Measurements from ENCODE around the gene B9D1.

B9D1 gene

DNA sequence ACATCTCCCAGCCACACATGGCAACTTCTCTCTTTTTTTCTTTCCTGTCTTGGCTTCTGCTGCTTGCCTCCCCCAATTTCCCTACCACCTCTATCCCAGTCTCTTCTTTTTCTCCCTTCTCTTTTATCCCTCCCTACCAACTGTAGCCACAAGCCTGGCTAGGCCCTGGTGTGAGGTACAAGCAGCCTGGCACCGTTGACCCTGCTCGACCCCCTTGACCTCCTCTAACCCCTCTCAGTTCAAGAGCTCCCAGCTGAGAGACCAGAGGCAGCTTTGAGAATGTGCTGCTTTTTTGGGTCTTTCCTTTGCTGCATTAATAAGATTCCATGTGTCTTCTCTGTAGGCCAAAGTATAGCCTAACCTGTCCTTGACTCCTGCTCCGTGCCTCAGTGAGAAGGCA is 32.3 kb downstream of the B9D1 start:
- Histone ChIP-seq H3K9me3 (replicated peaks; ENCODE audit: insufficient read depth, low read length) (no peaks in the 10 kb centered on the region), H3K27ac (ENCODE audit: low read length) (no peak overlapping the region), H3K79me2 (ENCODE audit: low read length) (no peaks in the 10 kb centered on the region), H3F3A (ENCODE audit: insufficient read depth, low read length) (no peaks in the 10 kb centered on the region), H3K4me2 (ENCODE audit: low read depth, low read length) (no peak overlapping the region), H2AFZ (ENCODE audit: low read length) (no peak overlapping the region), H3K9ac (ENCODE audit: low read length) (no peak overlapping the region), H4K20me1 (ENCODE audit: insufficient read depth, low read length) (no peaks in the 10 kb centered on the region), H3K4me1 (ENCODE audit: low read length) (no peaks in the 10 kb centered on the region), H3K9me2 (replicated peaks; ENCODE audit: insufficient read depth, low read length) (no peaks in the 10 kb centered on the region), H3K36me3 (replicated peaks; ENCODE audit: insufficient read depth, low read length) (no peaks in the 10 kb centered on the region), H3K27me3 (replicated peaks; ENCODE audit: insufficient read depth, low read length) (no peaks in the 10 kb centered on the region), H3K4me3 (ENCODE audit: low read length) (no peak overlapping the region)
- TF ChIP-seq EZH2 (optimal IDR thresholded peaks at IDR 0.05; ENCODE audit: low read depth, low read length) (no peak), EZH2phosphoT487 (IDR thresholded peaks at IDR 0.05; ENCODE audit: low read length) (no peak)
- TF ChIP-seq, protein P1, sequence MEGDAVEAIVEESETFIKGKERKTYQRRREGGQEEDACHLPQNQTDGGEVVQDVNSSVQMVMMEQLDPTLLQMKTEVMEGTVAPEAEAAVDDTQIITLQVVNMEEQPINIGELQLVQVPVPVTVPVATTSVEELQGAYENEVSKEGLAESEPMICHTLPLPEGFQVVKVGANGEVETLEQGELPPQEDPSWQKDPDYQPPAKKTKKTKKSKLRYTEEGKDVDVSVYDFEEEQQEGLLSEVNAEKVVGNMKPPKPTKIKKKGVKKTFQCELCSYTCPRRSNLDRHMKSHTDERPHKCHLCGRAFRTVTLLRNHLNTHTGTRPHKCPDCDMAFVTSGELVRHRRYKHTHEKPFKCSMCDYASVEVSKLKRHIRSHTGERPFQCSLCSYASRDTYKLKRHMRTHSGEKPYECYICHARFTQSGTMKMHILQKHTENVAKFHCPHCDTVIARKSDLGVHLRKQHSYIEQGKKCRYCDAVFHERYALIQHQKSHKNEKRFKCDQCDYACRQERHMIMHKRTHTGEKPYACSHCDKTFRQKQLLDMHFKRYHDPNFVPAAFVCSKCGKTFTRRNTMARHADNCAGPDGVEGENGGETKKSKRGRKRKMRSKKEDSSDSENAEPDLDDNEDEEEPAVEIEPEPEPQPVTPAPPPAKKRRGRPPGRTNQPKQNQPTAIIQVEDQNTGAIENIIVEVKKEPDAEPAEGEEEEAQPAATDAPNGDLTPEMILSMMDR (IDR thresholded peaks at IDR 0.05; ENCODE audit: low read length): no peak
- no peak for DNase-seq

DNA sequence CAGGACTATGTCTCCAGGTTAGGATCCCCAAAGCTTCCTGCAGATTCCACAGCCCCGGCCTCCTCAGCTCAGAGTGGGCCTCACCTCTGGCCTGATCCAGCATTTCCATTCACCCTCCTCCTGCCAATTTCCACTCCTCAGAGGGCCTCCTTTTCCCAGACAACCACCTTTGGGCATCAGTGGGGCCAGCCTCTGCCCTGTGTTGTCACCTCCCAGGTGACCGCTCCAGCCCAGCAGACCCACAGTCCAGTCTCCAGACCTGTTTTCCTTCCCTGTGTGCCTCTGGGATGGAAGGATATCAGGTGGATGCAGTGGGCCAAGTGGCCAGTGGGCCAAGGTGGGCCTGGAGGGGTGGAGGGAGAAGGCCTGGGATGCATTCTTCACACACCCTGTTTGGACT is 32.7 kb downstream of the B9D1 start:
- TF ChIP-seq, protein P1 (IDR thresholded peaks at IDR 0.05; ENCODE audit: low read length): no peak
- TF ChIP-seq EZH2phosphoT487 (IDR thresholded peaks at IDR 0.05; ENCODE audit: low read length) (no peak), EZH2 (optimal IDR thresholded peaks at IDR 0.05; ENCODE audit: low read depth, low read length) (no peak)
- Histone ChIP-seq H3K4me3 (ENCODE audit: low read length) (no peak overlapping the region), H3K4me1 (ENCODE audit: low read length) (no peaks in the 10 kb centered on the region), H4K20me1 (ENCODE audit: insufficient read depth, low read length) (no peaks in the 10 kb centered on the region), H3K27me3 (replicated peaks; ENCODE audit: insufficient read depth, low read length) (no peaks in the 10 kb centered on the region), H3K27ac (ENCODE audit: low read length) (no peak overlapping the region), H3F3A (ENCODE audit: insufficient read depth, low read length) (no peaks in the 10 kb centered on the region), H3K9ac (ENCODE audit: low read length) (no peak overlapping the region), H3K36me3 (replicated peaks; ENCODE audit: insufficient read depth, low read length) (no peaks in the 10 kb centered on the region), H3K79me2 (ENCODE audit: low read length) (no peaks in the 10 kb centered on the region), H2AFZ (ENCODE audit: low read length) (no peak overlapping the region), H3K9me2 (replicated peaks; ENCODE audit: insufficient read depth, low read length) (no peaks in the 10 kb centered on the region), H3K9me3 (replicated peaks; ENCODE audit: insufficient read depth, low read length) (no peaks in the 10 kb centered on the region), H3K4me2 (ENCODE audit: low read depth, low read length) (no peak overlapping the region)
- DNase-seq: no peak

DNA sequence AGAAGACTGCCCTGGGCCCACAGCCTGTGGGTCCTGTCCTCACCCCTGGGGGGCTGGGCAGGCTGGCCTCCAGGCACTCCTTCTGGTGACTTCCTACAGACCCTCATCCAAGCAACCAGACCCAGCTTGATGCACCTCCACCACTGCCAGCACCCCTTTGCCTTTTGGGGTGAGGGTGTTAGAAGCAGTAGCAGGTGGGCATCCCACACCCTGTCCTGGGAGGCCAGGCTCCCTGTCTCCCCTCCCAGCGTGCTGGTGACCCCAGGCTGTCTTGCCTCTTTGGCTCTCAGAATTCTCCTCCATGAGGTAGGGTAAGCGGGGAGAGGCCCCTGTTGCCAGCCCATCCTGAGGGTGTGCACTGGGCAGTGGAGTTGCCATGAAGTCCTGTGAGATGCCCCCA is 33.4 kb downstream of the B9D1 start:
- H4K20me1 ChIP-seq (ENCODE audit: insufficient read depth, low read length): no peaks in the 10 kb centered on the region
- no peak overlapping the region for H2AFZ ChIP-seq (ENCODE audit: low read length)
- DNase-seq: no peak
- no peaks in the 10 kb centered on the region for H3K9me2 ChIP-seq (replicated peaks; ENCODE audit: insufficient read depth, low read length)
- no peaks in the 10 kb centered on the region for H3K79me2 ChIP-seq (ENCODE audit: low read length)
- no peaks in the 10 kb centered on the region for H3K4me1 ChIP-seq (ENCODE audit: low read length)
- no peaks in the 10 kb centered on the region for H3K36me3 ChIP-seq (replicated peaks; ENCODE audit: insufficient read depth, low read length)
- H3K27me3 ChIP-seq (replicated peaks; ENCODE audit: insufficient read depth, low read length): no peaks in the 10 kb centered on the region
- no peaks in the 10 kb centered on the region for H3K9me3 ChIP-seq (replicated peaks; ENCODE audit: insufficient read depth, low read length)
- no peak overlapping the region for H3K4me3 ChIP-seq (ENCODE audit: low read length)
- H3K4me2 ChIP-seq (ENCODE audit: low read depth, low read length): no peak overlapping the region
- no peak for TF ChIP-seq EZH2phosphoT487 (IDR thresholded peaks at IDR 0.05; ENCODE audit: low read length)
- no peak for TF ChIP-seq EZH2 (optimal IDR thresholded peaks at IDR 0.05; ENCODE audit: low read depth, low read length)
- TF ChIP-seq, protein P1 (IDR thresholded peaks at IDR 0.05; ENCODE audit: low read length): no peak
- no peaks in the 10 kb centered on the region for H3F3A ChIP-seq (ENCODE audit: insufficient read depth, low read length)
- H3K27ac ChIP-seq (ENCODE audit: low read length): no peak overlapping the region
- H3K9ac ChIP-seq (ENCODE audit: low read length): no peak overlapping the region

All from MM.1S (cell line).